HG03457 (cell line): ENCODE results near the gene GOLGA8T.
"Not testable (repeated sequence)": the region's sequence is repeated elsewhere in the genome, so short reads cannot be mapped to it uniquely, and the experiment has no call there.

Source experiments
- ATAC-seq: cut with Tn5 transposase; IDR thresholded peaks from one replicate; pipeline ENCODE4 v1.9.1; 2021; ENCODE audit warnings: moderate number of reproducible peaks; ENCODE audit not compliant: unreplicated experiment

Gene GOLGA8T, protein sequence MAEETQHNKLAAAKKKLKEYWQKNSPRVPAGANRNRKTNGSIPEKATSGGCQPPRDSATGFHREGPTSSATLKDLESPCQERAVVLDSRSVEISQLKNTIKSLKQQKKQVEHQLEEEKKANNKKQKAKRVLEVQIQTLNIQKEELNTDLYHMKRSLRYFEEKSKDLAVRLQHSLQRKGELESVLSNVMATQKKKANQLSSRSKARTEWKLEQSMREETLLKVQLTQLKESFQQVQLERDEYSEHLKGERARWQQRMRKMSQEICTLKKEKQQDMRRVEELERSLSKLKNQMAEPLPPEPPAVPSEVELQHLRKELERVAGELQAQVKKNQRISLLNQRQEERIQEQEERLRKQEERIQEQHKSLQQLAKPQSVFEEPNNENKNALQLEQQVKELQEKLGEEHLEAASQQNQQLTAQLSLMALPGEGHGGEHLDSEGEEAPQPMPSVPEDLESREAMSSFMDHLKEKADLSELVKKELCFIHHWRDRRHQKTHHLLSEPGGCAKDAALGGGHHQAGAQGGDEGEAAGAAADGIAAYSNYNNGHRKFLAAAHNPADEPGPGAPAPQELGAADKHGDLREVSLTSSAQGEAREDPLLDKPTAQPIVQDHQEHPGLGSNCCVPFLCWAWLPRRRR

DNA sequence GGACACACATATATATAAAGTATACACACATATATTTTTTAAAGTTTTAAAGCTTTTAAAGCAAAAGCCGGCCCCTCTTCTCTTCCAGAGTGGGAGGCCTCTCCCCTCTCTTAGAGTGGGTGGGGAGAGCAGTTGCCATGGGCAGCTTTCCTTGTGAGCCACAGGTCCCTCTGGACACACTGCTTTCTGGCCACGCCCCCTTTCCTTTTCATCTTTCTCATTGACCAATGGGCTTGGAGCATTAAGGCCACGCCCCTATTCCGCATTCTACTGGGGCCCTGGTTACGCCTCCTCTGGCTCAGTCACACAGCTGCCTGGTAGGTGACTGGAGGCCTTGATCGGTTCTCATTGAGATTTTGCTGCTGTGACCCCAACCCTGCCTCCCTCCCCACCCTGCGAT is at the start of gene GOLGA8T:
TSS of gene GOLGA8T (plus strand) at position 301 of the 400 bp plus-strand sequence. CDS start at position 399, 98 bp downstream.
- ATAC-seq, result not testable (repeated sequence)

DNA sequence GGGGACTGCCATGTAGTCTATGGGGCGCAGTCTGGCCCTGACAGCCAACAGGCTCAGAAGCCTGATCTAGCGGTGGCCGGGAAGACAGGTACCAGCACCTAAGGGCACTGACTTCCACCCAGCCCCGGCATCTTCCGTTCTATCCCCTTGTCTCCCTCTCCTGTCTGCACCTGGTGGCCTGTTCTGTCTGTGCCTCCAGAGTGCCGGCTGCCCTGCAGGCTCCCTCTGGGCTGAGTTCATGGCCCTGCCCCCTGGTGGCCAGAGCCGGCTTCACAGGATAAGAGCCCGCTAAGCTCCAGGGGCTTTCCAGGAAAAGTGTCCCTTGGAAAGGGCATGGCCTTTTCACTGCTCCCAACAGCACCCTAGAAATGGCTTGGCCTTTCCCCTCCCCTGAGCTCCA is 37.0 kb upstream of the GOLGA8T start:
- not testable (repeated sequence) for ATAC-seq

DNA sequence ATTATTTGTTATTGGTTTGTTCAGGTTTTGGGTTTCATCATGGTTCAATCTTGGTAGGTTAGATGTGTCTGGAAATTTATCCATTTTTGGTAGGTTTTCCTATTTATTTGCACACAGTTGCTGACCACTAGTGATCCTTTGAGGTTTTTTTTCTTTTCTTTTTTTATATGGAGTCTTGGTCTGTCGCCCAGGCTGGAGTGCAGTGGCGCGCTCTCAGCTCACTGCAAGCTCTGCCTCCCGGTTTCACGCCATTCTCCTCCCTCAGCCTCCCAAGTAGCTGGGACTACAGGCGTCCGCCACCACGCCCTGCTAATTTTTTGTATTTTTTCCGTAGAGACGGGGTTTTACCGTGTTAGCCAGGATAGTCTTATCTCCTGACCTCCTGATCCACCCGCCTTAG is 32.0 kb upstream of the GOLGA8T start:
- not testable (repeated sequence) for ATAC-seq

DNA sequence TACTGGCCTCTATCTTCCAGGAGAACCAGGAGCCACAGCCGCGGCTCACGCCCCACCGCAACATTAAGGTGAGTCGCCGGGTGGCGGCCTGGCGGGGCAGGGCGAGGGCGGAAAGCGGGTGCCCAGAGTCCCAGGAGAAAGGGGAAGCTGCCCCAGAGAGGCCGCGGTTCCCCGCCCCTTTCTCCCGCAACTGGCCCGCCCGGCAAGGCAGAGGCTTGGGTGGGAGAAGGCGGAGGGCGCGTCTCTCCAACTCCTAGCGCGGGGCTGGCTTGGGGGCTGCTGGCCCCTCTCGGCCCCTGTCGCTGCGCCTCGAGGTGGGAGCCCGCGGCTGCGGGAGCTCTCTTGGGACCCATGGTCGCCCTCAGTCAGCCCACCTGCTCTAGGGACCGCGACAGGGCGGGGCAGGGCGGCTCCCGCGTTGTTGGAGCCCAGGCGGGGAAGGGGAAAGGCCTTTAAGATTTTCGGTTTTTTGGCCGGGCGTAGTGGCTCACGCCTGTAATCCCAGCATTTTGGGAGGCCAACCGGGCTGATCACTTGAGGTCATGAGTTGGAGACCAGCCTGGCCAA is 30.8 kb upstream of the GOLGA8T start:
- not testable (repeated sequence) for ATAC-seq

DNA sequence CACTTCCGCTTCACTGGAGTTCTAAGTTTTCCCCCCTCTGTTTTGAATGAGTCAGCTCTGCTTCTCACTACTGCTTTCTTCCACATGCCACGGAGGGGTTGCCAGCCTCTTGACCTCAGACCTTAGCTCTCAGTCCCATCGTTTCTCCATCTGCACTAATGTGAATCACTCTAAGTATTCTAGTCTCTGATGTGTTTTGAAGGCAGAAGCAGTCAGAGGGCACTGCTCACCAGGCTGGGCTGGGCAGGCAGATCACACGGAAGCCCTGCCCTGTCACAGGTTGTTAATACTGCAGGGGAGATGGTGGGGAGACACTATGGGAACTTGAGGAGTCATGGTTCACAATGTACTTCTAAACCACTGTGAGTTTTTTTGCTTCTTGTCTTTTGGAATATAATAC is 24.3 kb upstream of the GOLGA8T start:
- not testable (repeated sequence) for ATAC-seq

DNA sequence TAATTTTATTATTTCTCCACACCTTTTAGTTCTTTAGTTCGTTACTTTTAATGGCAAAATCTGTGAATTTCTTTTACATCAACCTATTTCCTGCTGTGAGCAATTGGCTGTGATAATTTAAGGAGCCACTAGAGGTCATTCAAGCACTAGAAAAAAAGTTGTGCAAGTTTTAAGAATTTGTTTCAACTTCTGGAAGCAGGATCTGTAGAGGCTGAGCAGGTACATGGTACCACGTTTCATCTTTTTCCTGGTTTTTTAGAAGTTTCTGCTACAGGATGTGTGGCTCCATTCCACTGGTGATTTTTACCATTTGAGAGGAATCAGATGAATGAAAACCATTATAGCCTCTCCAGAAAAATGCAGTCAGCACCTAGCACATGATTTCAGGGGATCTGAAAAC is 4.8 kb upstream of the GOLGA8T start:
- not testable (repeated sequence) for ATAC-seq

DNA sequence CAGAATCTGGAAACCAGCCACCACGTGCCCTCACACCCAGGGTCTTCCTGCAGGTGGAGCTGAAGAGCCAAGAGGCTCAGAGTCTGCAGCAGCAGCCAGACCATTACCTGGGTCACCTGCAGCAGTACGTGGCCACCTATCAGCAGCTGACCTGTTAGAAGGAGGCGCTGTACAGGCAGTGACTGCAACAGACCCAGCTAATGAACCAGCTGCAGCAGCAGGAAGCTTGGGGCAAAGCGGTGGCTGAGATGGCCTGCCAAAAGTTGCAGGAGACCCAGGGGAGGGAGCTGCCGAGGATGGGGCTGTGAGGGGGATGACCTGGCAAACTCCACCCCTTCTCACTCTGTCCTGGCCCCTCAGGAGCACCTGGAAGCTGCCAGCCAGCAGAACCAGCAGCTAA is 8.4 kb downstream of the GOLGA8T start:
- ATAC-seq, result not testable (repeated sequence)

DNA sequence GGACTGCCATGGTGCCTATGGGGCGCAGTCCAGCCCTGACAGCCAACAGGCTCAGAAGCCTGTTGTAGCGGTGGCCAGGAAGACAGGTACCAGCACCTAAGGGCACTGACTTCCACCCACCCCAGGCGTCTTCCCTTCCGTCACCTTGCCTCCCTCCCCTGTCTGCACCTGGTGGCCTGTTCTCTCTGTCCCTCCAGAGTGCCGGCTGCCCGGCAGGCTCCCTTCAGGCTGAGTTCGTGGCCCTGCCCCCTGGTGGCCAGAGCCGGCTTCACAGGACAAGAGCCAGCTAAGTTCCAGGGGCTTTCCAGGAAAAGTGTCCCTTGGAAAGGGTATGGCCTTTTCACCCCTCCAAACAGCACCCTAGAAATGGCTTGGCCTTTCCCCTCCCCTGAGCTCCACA is 15.0 kb downstream of the GOLGA8T start:
- ATAC-seq, result not testable (repeated sequence)

DNA sequence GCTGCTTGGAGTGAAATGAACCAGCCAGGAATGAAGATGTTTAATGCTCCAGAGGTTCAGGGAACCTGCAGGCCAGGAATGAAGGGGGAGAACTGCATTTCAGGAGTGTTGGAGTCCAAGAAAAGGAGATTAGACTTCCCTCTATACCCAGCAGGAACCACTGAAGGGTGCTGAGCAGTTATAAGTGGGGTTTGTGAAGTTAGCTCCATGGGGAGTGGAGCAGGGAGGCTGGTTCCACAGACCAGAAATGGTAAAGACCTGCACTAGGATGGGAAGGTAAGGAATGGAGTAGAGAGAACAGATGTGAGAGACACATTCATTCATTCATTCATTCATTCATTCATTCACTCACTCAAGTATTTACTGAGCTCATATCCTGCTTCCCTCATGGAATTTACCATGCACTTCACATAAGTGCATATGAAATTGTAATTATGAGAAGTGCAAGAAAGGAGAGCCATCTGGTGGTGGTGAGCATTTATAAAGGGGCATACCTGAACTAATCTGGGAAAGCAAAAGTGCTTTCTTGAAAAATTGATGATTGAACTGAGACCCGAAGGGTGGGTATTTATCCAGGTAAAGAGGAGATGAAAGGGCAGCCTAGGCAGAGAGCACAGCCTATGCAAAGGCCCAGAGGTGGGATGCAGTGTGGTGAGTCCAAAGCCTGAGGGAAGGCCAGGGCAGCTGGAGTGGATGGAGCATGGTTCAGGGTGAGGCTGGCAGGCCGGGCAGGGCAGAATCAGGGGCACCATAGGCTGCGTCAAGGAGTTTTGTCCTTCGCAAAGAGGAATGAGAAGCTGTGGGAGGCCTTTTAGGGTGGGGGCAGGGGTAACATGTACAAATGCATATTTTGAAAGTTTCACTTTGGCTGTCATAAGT is 27.9 kb downstream of the GOLGA8T start:
- ATAC-seq, result not testable (repeated sequence)

DNA sequence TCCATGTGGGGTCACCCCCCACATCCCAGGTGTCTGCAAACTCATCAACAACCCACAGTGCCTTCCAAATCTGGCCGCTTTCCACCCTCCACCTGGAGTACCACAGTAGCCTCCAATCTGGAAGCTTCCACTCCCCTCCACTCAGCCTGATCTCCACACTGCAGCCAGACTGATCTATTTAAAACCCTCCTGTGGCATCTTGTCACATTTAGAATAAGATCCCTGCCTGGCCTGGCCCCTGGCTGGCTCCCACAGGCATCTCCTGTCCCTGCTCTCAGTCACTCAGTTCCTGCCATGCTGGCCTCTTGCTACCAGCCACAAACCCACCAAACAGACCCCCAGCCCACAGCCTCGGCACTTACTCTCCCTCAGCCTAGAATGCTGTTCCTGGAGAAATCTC is 28.9 kb downstream of the GOLGA8T start:
- not testable (repeated sequence) for ATAC-seq

DNA sequence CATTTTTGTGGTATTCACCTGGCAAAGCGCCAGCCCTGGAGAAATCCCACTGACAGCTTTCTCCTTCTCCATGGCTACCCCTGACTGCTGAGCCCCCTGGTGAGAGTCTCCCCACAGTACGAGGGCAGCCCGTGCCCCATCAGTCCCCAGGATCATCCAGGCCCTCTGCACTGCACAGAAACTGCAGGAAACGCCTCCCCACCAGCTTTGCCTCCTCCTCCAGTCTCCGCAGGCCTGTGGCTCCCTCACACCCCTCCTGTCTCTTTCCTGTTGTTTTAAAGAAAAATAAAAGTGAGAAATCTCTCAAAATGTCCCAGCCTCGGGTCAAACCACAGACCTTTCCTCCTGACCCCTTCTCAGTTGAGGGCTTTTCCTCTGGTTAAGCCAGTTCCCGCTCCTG is 29.4 kb downstream of the GOLGA8T start:
- not testable (repeated sequence) for ATAC-seq

DNA sequence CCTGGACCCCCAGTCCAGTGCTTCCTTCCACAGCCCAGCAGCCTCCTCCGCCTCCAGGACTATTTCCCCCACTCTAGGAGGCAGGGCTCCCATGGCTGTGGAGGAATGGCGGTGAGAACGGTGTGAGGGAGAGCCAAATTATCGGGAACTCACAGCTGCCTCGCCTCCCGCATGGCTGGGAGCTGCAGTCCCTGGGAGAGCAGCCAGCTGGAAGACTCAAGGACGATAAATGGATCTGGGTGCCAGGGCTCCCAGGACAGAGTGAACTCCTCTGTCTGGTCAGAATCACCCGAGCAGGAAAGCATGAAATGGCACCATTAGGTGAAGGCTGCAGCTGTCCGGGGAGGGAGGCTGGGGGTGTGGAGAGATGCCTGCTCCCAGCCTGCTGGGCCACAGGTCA is 32.6 kb downstream of the GOLGA8T start:
- ATAC-seq, result not testable (repeated sequence)

DNA sequence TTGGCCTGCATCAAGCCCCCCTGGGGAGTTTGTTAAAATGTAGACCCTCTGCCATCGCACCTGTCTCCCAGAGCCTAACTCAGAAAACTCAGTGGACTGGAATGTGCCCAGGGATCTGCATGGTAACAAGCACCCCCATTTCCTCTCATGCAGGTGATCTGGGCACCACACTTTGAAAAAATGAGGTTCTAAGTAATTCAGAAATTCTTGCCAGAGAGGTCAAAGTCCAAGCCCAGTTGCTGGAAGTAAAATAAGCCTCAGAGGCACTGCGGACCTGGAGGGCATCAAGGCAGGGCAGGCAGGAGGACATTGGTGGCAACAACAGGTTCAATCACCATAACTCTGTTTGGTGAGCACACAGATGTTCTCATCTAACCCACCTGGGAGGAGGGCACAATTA is 33.0 kb downstream of the GOLGA8T start:
- ATAC-seq, result not testable (repeated sequence)

DNA sequence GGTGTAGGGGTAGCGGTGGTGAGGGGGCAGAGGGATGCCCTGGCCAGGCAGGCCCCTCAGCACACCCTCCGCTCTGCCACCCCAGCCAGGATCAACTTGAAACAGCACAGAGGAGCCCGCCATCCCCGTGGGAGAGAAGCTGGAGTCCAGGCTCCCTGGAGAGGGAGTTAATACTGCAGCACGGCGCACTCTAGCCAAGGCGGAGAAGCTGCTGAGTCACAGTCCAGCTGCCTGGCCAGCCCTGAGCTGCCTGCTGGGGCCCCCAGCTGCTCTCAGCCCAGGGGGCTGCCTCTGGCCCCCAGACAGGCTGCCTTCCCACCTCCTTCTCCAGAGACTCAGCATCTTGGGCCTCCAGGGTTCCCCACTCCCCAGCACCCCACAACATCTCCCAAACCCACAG is 36.6 kb downstream of the GOLGA8T start:
- ATAC-seq, result not testable (repeated sequence)

DNA sequence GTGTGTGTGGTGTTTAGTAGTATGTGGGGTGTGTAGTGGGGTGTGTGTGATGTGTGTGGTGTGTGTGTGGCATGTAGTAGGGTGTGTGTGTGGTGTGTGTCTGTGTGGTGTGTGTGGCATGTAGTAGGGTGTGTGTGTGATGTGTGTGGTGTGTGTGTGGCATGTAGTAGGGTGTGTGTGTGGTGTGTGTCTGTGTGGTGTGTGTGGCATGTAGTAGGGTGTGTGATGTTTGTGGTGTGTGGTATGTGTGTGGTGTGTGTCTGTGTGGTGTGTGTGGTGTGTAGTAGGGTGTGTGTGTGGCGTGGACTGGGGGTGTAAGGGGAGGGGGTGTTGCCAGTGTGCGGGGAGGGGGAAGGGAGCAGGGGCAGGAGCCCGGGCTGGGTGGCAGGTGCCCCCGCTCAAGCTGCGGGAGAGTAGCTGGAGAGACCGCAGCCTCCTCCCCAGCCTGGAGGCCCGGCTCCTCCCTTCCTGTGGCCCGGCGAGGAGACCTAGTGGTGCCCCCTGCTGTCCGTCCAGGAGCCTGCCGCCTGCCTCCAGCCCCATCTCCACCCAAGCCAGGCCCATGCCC is 38.3 kb downstream of the GOLGA8T start:
- ATAC-seq, result not testable (repeated sequence)

DNA sequence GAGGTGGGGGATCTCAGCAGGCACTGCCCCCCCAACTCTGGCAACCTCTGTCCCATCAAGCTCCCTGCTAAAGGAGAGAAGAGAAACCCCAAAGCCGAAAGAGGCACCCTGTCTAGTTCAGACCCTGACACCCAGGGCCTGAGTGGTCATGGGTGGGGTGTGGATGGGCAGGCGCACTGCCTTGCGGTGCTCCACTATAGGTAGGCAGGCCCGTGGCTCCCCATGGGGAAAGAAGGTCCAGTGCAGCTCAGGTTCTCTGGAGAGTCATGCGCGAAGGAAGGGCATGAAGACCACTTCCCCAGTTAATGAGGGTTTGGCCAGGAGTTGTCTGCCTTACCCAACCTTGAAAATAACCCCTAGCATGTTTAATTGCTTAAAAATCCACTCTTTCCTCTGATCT is 40.4 kb downstream of the GOLGA8T start:
- not testable (repeated sequence) for ATAC-seq

DNA sequence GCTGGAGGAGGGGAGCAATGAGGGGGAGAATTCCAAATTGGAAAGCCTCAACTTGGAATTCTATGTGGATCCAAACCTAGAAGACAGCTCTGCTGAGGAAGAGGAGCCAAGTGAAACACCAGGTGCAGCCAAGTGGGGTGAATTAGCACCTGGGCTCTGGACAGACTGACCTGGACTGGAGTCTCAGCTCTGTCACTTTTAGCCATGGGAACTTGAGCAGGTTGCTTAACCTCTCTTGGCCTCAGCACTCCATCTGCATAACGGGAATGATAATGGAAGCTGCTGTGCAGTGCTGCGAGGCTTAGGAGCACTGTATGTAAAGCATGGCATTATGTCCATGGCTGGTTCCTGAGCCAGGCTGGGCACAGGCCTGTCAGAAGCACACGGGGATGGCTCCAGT is 41.8 kb downstream of the GOLGA8T start:
- not testable (repeated sequence) for ATAC-seq

DNA sequence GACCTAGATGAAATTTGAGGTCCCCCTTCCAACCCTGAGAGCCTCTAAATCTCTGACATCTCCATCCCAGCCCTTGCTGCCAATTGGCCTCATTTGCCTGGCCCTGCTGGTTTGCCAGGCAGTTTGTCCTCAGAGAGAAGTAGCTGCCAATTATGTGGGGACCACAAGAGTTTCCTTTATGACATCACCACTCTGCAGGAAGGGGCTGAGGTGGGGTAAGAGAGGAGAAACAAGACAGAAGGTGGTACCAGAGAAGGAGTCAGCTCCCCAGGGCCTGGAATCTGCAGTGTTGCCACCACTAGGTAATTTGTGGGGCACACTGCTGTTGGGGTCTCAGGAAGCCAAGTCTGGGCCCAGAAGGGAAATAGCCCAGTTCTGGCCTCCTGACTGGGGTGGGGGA is 45.0 kb downstream of the GOLGA8T start:
- not testable (repeated sequence) for ATAC-seq

DNA sequence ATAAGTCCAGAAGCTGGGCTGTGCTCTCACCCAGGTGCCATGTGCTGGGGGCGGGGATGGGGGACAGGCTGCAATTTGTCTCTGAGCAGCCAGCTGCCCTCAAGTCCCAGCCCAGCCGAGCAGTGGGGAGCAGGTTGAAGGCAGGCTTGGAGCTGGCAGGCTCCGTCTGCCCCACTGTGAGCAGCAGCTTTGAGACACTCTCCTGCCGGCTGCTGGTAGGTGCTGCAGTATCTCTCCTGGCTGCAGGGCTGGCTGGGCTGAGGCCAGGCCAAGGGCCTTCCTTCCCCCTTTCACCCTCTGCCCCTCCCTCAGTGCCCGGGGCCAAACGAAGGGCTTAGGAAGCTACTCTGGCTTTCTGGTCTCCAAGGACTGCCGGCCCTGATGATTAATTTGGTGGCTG is 50.6 kb downstream of the GOLGA8T start:
- ATAC-seq, result not testable (repeated sequence)

DNA sequence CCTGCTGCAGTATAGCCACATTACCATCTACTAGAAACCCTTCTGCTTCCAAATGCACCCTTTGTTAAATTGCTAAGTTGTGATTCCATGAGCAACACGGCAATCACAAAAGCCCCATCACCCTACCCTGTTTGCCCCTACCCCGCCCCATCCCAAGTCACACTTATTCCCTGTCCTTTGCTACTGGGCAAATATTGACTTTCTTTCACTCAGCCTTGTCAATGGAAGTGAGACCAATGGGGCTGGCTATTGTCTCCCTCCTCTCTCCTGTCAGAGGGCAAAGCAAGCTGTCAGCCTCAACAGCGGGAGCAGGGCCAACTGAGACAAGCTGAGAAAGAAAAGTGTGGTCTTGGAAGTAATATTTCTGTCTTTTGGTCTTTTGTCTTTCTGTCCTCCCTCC is 52.6 kb downstream of the GOLGA8T start:
- ATAC-seq, result not testable (repeated sequence)
